GM15510 (cell line): ENCODE results near the gene AP3B1.

Experiments
- POLR2A ChIP-seq: IDR thresholded peaks from 3 replicates; pipeline ENCODE4 v1.6.1; 2011; ENCODE audit warnings: borderline replicate concordance; ENCODE audit not compliant: insufficient read length; ENCODE audit errors: extremely low read depth

AP3B1 gene

DNA sequence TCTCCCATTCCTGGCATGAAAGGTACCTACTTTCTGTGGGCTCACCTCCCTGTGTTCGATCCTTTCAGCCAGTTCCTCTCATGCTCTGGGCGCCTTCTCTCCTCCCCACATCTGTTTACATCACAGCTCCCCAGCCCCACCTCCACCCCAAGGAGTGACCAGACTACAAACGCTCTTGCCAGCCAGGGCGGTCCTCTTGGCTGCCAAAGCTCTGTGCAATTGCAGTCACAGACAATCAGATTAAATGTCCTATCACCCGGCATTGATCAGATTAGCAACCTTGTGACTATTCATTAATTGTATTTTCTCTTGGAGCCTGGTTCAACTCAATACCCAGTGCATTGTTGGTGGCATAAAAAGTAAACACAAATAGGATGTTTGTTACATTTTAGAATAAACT, 307.2 kb downstream of the AP3B1 start:
- TF ChIP-seq POLR2A: no peak

- no peak for TF ChIP-seq POLR2A
These were observed 308.2 kb downstream of the AP3B1 start for GRCh38 chr5:77986261-77986660.

GRCh38 chr5:77985247-77985646, 309.3 kb downstream of the AP3B1 start:
- no peak for TF ChIP-seq POLR2A

- TF ChIP-seq POLR2A: no peak
These were observed 309.9 kb downstream of the AP3B1 start for GRCh38 chr5:77984587-77984986.

GRCh38 chr5:77983482-77984199, 310.9 kb downstream of the AP3B1 start:
- no peak for TF ChIP-seq POLR2A

DNA sequence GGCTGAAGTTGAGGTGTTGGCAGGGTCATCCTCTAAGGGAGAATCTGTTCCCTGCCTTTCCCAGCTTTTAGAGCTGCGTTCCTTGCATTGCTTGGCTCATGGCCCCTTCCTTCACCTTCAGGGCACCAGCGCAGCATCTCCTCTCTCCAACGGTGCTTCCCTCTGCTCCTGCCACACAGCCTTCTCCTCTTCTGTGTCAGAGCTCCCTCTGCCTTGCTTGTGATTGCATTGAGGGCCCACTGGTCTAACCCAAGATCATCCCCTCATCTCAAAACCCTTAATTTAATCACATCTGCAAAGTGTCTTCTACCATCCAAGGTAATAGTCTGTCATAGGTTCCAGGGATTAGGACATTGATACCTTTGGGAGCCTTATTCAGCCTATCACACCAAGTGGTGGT, 312.7 kb downstream of the AP3B1 start:
- no peak for TF ChIP-seq POLR2A

GRCh38 chr5:77974576-77974975, 319.9 kb downstream of the AP3B1 start:
- no peak for TF ChIP-seq POLR2A

DNA sequence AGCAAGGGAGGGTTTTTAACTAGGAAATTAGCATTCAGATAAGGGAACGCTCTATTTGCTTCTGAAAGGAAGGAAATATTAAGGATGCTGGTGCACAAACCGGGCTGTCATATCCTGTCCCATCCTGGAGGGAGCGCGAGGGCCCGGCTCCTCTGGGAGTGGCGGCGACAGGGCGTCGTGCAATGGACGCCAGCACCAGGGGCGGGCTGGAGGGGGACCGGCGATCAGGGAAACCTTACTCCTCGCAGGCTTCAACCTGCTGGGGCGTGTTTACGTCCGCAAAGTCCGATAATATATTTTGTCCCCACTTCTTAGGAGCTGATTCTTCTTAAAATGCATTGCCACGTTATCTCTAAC, 321.3 kb downstream of the AP3B1 start:
- TF ChIP-seq POLR2A: no peak

GRCh38 chr5:77972469-77973252, 321.8 kb downstream of the AP3B1 start:
- TF ChIP-seq POLR2A: no peak

DNA sequence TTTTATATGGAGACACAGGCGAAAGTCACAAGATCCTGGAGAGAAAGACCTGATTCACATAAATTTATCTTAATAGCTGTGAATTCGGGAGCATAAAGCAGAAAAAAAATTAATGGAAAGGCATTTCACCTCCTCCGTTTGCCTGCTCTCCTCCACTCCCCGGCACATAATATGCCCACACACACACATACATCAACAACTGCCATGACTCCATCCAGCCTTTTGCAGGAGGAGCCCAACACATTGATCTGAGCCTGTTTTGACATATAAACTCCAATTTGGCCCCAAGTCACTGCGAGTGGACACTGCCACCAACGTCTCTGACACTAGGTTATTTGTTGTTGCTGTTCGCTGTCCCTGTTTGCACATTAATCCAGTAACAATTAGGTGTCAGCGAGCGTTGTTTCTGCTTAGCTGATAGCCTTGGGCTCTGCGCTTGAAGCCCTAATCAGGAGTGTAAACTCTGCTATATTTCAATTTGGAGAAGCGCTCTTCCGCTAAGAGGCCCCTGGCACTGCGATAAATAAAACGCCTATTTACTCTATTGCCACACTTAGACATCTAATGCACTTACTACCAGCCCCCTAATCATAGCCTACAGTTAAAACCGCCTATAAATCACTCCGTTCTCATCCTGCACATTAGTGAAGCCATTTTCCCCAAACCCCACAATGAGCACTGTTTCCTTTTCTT, 322.6 kb downstream of the AP3B1 start:
- no peak for TF ChIP-seq POLR2A

- TF ChIP-seq POLR2A: no peak
These were observed 323.6 kb downstream of the AP3B1 start for GRCh38 chr5:77970891-77971290.

DNA sequence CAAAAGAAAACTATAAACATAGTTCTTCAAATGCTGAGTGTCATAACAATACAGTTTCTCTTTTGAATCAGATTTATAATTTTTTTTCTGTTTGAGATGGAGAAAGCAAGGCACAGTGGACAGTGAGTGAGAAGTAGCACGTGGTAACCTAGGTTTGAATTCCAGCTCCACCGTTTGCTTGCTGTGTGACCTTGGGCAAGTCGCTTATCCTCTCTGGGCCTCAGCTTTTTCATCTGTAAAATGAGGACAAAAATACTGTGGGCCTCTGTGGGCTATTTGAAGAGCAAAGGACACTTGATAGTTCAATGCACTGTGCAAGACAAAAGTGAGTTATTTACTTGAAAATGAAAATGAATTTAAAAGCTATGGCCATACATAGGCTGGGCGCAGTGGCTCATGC, 330.7 kb downstream of the AP3B1 start:
- no peak for TF ChIP-seq POLR2A

GRCh38 chr5:77960863-77961396, 333.6 kb downstream of the AP3B1 start:
- no peak for TF ChIP-seq POLR2A

- no peak for TF ChIP-seq POLR2A
These were observed 334.2 kb downstream of the AP3B1 start for GRCh38 chr5:77960305-77960704.

GRCh38 chr5:77958642-77959330, 335.7 kb downstream of the AP3B1 start:
- no peak for TF ChIP-seq POLR2A
